SHP77 (cell line): Measurements from ENCODE around the gene ADAP1.

ENCODE experiments used
- DNase-seq, 2 experiments: peaks; one replicate each; lab custom pipeline; 2025; lab: John Stamatoyannopoulos, UW

Gene ADAP1

DNA sequence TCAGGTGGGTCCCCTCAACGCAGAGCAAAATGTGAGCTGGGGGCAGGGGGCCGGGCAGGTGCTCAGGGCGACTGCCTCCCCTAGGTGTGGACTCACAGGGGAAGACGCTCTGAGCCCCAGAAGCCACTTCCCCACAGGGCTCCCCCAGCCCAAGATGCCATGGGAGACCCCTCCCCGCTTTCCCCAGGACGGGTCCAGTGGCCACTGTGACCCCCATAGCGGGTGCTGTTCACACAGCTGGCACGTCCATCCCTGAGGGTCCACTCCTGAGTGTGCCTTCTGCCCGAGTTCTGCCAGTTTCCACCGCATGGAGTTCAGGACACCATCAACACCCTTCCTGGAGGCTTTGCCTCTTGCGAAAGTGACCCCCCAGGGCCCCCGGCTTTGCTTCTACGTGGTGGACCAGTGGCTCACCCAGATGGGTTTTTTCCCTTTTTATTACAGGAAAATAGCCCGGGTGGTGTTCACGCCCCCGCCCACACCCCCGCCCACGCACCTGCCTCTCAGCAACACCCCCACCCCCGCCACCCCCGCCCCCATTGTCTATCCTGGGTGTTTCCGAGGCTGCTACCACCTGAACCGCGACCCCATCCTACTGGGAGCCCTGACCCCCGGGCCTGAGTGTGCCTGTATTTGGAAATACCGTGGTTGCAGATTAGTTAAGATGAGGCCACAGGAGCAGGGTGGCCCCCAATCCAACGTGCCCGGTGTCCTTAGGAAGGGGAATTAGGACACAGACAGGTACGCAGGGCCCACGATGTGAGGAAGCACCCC is 32.0 kb downstream of the ADAP1 start:
- no peak for DNase-seq

DNA sequence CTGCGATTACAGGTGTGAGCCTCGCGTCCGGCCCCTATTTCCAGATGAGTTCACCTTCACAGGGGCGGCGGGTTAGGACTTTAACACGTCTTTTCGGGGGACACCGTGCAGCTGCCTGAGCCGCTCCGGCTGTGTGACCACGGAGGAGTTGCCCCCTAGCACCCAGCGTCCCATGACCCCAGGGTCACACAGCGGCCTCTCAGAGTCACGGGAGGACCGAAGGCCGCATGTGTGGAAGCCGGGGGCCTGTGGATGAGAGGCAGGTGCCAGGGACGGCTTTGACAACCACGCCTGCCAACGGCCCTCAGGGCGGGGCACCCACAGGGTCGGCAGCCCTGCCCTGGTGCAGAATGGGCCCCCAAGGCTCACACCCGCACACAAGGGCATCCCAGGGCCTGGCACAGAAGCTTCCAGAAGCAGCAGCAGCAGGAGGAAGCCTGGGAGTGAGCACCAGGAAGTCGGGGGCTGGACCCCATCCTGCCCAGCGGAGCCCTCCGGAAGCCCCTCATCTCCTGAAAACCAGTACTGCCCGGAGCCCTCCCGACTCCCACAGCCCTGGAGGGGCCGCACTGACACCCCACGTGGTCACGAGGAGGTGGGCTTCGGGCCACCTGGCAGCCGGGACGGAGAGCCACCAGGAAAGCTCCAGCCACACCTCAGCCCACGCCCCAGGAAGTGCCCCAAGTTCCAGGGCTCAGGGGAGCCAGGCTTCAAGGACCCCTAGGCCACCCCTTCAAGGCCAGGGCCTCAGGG is 32.7 kb downstream of the ADAP1 start:
- no peak for DNase-seq

DNA sequence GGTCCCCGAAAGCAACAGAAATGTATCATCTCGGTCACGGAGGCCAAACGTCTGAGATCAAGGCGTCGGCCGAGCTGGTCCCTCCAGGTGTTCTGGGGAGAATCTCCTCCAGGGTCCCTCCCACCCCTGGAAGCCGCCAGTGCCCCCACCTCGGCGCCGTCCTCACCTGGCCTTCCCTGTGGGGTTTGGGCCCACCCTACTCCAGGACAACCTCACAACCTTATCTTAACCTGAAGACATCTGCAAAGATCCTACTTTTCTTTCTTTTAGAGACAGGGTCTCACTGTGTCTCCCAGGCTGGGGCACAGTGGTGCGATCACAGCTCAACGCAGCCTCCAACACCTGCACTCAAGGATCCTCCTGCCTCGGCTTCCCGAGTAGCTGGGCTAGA is 33.4 kb downstream of the ADAP1 start:
- no peak for DNase-seq

DNA sequence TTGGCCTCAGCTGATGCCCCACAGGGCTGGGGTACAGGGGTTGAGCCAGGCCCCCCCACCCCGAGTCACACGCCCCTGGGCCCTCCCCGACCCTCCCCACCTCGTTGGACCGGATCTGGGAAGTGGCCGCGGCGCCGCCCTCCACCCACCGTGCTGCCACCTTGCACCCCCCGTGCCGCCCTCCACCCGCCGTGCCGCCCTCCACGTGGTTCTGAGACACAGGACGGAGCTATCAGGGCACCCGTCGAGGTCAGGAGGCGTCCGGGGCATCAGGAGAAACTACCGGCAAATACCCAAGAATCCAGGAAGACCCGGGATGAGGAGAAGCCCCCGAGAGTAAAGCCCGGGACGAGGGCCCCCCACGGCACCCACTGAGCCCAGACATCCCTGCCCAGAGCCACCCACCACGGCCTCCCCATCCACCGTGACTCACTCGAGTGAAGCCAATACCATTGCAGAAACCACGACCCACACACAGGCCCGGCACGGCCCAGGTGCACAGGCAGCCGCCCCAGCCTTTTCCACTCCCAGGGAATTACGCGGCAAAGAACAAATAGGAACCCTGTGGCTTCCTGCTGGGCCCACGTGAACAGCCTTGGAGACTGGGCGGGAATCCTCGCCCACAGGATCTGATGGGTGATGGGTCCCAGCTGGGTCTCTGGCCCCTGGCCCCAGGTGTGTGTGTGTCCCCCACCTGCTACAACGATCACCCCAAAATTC is 34.0 kb downstream of the ADAP1 start:
- no peak for DNase-seq

DNA sequence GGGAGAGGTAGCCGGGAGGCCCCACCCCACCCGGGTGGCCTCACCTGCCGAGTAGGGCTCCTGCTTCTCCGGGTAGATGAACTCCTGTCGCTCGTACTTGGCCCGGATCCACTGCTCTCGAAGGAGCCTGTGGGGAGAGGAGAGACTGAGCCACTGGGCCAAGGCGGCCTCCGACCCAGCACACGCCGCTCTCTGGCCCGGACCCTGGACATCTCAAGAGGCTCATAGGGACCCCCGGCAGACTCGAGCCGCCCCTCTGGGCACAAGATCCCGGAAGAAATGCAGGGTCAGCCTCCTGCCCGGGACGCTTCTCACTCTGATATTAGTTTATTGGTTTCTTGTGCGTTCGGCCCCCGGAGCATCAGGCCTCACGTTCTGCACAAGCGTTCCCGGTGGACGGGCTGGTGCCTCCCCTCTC is 34.5 kb downstream of the ADAP1 start:
- DNase-seq, result no peak

DNA sequence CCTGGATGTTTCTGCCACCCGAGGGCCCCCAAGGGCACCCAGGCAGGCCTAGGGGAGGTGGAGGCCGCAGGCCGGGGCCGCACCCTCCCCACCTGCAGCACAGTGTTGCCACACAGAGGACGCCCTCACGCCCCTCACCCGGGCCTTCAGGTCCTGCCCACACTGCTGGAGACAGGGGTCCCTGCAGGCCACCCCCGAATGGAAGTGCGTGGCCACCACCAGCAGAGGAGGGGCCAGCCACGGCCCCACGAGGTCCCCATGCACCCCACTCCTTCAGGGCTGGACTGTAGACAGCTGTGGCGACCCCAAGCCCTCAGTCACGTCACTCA is 35.4 kb downstream of the ADAP1 start:
- DNase-seq, result no peak

DNA sequence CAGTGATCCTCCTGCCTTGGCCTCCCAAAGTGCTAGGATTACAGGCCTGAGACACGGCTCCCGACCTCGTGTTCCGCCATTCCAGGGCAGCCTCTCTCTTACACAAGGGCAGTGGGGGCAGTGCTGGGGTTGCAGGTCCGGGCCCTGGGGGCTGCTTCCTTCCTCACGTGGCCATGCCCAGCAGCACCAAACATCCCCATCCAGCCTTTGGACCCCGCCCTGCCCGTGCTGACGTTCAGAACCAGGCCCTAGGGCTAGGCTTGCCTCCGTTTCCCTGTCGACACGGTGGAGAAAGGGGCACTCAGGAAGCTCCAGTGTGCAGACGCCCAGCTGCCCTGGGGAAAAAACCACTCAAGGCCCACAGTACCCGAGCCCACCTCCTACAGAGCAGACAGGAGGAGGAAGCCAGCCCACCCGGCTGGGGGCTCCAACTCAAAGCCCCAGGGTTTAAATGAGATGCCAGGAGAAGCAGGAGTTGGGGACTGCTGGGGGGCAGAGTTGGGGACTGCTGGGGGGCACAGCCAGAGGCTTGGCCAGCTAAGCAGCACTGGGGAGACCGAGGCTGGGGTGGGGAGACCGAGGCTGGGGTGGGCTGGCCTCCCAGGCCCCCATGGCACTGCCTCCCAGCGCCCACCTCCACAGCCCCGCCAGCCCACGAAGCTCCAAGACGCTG is 35.9 kb downstream of the ADAP1 start:
- DNase-seq, result no peak

DNA sequence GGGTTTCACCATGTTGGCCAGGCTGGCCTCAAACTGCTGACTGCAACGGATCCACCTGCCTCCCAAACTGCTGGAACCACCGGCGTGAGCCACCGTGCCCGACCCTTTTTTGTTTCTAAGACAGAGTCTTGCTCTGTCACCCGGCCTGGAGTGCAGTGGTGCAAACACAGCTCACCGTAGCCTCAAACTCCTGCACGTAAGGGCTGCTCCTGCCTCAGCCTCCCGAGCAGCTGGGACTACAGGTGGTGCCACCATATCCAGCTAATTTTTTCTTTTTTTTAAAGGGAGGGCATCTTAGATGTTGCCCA is 36.4 kb downstream of the ADAP1 start:
- DNase-seq, result no peak

DNA sequence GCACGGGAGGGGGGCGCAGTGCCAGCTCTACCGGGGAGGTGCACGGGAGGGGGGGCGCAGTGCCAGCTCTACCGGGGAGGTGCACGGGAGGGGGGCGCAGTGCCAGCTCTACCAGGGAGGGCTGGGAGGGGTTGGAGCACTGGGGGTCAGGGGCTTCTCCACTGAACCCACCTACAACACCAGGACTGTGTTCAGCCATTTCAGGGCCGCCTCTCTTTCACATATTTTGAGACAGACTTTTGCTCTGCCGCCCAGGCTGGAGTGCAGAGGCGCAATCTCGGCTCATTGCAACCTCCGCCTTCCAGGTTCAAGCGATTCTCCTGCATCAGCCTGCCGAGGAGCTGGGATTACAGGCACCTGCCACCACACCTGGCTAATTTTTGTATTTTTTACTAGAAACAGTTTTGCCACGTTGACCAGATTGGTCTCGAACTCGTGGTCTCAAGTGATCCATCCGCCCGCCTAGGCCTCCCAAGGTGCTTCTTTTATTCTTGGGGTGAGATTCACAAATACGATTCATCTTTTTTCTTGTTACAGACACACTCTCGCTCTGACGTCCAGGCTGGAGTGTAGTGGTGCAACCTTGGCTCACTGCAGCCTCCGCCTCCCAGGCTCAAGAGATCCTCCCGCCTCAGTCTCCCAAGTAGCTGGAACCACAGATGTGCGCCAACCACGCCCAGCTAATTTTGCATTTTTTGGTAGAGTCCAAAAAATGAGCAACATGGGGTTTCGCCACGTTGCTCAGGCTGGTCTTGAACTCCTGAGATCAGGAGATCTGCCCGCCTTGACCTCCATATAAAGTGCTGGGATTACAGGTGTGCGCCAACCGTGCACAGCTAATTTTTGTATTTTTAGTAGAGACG is 37.0 kb downstream of the ADAP1 start:
- no peak for DNase-seq

DNA sequence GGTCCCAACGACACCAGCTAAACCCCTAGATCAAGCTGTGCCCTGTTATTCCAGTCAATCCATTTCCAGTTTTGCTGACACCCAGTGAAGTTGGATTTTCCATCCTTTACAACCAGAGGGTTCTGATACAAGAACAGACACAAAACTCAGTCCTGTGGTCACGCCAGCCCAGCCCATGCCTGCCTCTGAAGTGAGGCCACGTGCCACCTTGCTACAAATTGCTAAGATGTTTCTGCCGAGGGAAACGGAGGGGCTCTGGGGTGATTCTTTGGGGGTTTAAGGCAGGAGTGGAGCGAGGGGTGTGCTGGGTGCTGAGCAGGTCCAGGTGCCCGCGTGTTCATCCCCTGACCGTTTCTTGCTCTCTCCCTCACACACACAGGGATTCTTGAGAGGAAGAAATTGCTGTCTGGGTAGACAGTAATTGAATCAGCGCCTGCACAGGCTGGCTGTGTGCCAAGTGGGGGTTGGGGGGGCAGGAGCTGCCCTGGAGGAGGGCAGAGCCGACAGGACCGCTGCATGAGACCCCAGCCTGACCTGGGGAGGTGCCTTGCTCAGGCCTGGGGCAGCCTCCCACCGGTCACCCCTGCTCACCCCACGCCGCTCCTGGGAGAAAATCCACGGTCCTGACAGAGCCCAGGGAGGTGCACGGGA is 38.1 kb downstream of the ADAP1 start:
- no peak for DNase-seq

DNA sequence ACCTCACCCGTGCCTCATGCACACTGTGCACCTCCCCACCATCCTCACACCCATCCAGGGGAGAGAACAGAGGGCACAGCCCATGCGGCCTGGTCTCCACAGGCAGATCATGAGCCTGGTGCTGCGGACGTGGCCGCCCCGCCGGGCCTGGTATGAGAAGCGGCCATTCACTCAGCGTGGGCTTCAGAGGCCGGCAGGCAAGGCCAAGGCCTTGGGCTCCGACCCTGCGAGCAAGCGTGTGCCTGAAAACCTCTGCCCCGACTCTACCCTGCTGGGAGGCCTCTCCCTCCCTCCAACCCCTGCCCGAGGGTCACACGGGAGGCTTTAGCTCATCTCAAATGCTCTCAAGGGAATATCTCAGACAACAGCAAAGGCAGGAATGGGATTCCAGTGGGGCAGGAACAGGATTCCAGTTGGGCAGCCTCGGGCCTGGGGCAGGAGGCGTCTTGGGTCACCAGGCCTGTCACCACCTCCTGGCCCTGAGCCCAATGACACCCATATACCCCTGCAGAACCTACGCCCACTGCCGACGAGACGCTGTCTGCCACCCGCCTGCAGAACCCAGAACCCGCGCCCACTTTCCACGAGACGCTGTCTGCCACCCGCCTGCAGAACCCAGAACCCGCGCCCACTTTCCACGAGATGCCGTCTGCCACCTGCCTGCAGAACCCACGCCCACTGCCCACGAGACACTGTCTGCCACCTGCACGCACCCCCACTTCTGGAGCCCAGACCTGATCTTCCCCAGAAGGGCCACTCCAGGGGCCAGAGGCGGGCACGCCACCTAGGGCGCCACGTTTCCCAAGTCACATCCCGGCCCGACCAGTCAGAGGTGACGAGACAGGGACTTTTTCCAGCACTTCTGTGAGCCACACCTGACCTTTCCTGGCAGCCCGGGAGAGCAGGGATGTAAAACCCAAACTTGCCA is 38.9 kb downstream of the ADAP1 start:
- DNase-seq, result no peak

DNA sequence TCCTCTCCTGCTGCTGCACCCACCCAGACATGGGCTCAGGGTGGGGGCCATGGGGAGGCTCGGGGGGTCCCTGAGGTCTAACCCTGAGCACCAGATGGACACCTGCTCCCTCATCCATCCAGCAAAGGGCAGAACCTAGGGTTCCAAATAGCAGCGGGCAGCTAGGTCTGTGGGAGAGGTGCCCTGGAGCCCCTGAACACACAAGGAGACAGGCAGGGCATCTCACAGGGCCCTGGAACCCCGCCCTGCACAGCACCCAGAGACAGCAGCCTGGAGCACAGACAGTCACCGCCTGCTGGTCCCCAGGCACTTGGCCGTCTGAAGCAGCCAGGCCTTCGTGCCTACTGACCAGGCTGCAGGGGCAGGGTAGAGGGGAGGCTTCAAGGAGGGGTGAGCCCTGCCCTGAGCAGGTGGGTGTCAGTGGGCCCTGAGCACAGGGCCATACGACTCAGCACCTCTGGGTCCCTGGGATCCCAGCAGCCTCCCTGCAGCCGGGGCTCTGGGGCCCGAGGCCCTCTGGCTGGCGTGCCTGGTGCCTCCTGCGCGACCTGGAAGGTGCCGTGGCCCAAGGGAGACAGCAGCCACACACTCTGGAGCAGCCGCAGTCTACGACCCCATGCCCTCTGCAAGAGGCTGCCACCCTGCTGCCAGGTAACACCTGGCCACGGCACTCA is 39.8 kb downstream of the ADAP1 start:
- no peak for DNase-seq

DNA sequence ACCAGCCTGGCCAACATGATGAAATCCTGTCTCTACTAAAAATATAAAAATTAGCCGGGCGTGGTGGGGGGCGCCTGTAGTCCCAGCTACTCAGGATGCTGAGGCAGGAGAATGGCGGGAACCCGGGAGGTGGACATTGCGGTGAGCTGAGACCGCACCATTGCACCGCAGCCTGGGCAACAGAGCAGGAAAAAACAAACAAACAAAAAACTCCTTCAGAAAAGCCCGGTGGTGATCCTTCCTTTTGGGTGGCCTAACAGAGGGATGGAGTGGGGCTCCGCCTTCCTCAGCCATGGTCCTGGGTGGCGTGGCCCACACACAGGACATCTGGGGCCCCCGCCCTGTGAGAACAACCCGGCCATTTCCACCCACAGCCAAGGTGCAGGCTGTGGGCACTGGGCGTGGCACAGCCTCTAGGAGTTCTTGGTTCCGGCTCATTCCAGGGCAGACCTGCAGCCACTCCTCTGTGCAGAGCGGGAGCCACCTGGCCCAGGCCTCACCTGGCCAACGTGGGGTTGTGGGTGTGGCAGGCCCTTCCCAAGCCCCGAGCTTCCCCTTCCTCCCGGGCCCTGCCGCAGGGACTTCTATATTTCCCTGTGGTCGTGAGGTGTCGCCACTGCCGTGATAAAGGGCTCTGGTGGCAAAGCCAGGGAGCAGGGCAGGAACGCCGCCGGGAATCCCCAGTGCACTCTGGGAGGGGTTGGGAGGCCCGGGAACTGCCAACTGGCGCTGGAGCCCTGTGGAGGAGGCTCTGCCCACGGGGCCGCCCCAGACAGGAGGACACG is 40.6 kb downstream of the ADAP1 start:
- peak; percentile 45 to 48 for DNase-seq

DNA sequence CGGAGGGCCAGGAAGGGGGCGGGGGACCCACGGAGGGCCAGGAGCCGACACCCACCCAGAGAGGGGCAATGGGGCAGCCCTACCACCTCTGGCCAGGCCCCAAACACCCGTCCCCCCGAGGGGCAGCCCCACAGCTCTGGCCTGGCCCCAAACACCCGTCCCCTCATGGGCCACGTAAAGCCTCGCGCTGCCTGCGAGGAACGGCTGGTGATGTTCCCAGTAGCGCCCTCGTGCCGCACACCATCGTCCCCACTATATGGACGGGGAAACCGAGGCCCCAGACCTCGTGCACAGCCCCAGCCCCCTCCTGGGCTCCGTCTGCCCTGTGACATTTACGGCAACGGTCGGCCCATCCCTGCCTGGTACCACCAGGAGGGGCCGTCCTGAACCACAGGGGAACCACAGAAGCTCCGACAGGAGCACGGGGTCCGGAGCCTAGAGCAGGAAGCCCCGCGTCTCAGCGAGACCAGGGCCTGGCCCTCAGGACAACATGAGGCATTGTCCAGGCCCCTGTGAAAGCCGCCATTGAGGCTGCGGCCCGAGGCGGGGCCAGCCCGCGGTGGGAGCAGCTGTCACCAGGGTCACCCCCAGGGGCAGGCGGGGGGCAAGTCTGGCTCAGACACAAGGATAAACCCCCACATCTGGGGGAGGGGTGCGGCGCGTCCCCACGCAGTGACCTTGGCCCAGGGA is 42.5 kb downstream of the ADAP1 start:
- no peak for DNase-seq

DNA sequence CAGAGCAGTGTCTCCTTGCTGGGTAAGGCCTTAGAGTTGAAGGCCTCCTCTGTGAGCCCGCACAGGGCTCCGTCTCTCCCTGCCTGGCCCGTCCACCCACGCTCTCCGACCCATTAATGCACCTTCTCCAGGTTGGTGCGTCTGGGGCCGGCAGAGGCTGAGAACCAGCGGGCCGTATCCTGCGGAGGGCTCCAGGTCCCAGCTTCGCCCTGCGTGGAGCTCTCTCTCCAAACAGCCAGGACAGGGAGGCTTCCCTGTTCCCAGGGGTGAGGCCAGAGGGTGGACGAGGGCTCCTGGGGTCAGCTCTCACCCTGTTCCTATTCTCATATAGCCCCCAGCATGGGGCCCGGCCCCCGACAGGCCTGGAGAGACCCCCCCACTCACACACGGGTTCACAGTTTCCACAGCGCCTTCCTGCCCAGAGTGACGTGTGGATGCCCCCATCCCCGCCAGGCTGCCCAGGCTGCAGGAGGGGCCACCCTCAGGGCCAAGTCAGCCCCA is 43.5 kb downstream of the ADAP1 start:
- no peak for DNase-seq

DNA sequence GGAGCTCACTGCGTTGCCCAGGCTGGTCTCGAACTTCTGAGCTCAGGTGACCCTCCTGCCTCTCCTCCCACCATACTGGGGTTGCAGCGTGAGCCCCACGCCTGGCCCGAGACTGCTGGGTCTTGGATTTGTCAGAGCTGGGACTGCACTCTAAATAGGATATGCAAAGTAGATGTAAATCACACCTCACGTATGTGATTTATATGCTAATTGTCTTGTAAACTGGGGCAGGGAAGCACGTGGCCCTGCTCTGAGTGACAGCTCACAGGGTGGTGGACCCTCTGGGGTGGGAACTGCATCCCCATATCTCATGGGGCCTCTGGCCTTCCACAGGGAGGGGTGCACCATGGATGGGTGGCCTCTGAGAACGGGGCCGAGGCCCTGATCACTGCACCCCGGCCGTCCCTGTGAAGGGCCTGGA is 44.0 kb downstream of the ADAP1 start:
- no peak for DNase-seq

DNA sequence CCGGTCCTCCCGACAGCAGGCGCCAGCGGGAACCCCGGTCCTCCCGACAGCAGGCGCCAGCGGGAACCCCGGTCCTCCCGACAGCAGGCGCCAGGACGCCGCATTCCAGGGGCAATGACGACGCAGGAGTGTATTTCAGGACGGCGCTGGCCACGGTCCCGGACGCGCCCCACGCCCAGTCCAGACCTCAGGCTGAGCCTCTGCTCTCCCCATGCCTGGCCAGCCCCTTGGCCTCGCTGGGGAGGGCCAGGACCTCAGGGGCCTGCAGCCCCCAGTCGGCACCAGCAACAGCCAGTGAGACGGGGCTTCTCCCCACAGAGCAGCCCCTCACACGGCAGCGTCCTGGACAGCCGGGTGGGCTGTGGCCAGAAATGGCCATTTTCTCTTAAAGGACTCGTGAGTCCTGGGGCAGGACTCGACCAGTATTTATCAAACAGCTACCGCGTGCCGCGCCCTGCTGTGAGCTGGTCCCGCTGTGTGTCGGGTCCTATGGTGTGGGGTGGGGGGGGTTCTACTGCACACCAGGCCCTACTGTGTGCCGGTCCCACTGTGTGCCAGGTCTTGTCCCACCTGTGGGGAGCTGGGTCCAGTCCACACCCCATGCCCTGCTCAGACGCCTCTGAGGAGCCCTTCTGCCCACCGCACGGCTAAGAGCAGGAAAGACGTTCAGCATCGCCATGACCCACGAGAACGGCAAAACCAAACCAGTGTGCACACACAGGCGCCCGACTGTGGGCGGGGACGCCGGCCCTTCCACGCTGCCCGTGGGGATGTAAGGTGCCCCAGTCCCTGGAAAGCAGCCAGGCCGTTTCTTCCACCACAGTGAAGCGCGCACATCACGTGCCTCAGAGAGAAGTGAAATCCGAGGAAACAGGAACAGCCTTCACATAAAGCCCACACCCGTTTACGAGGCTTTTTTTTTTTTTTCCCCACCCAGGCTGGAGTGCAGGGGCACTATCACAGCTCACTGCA is 44.8 kb downstream of the ADAP1 start:
- DNase-seq, result no peak
